RCC 7860 (cell line): Measurements from ENCODE around the gene PALM2AKAP2.

Source experiments
- DNase-seq: peaks from one replicate; pipeline ENCODE4 v3.0.0-alpha.2; 2015; ENCODE audit warnings: low spot score
- FAIRE-seq: peaks from 2 replicates; lab custom pipeline; 2012; peaks lifted over from hg19 to GRCh38; lab: Jason Lieb, UNC

Gene PALM2AKAP2

DNA sequence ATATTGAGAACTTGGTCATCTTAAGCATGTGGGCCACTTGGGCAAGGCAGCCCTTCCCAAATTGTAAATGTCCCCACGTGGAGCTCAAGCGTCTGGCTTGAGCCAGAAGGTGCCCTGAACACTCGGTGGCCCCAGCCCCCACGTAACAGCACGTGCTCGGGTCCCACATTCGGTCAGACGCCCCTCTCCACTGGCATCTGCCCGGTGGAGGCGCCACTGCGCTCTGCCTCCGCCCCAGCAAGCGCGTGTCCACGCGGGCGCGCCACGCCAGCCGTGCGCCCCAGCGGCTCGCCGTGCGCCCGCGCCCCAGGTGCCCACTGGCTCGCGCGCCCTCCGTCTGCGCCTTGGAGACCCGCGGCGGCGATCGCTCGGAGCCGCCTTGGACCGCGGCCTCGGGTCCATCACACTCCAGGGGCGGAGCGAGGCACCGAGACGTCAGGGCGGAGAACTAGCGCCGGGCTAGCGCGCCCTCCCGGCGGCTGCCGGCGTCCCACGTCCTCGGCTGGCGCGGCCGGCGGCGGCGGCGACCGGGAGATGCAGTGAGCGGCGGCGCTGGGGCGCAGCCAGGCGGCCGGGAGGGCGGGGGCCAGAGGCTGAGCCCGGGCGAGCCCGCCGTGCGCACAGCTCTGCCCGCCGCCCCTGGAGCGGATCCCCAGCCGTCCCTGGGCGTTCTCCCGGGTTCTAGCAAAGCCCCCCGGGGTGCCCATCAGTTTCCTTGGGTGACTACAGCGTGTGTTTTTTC lies at the start of gene PALM2AKAP2:
Gene PALM2AKAP2 (plus strand): TSS at position 488 of the 742 bp plus-strand sequence. CDS start 291 bp downstream, outside the sequence.
- no peak for DNase-seq
- FAIRE-seq, result no peak

DNA sequence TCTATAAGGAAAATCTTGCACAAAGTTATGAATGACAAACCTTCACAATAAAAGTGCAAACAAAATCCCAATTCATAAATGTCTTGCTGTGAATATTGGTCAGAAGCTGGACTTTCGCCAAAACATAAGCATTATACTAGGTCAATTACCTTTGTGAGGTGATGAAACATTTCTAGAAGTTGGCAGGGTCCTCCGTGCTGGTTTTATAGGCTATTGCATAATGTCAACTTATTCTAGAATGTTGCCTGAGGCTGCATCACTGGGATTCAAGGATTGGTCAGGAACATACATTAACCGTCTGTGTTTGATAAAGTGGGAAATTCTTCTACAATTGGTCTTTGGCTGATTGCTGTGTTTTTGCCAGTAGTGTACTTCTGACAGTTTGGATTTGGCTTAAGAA lies 49.8 kb upstream of the PALM2AKAP2 start:
- no peak for FAIRE-seq

DNA sequence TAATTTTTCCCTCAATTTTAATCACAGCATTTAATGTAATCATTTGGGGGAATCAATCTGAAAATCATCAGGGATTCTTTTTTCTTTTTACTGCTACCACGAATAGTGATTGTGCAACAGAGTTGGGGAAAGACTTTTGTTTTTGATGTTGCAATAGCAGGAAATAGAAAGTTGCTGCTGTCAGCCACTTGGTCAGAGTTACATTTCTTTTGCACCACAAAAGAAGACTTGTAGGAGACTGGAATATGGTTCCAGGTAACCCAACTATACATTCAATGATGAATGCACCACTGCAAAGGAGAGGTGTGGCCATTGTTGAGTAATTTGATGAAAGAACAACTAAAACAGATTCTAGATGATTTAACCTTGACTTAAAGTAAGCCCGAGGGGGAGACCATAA lies 46.3 kb upstream of the PALM2AKAP2 start:
- FAIRE-seq, result no peak
- DNase-seq, result no peak

More for the DNA sequence above, 49.8 kb upstream of the PALM2AKAP2 start:
- no peak for DNase-seq

- FAIRE-seq, result no peak
These were observed 45.2 kb upstream of the PALM2AKAP2 start for GRCh38 chr9:109734814-109735213.

GRCh38 chr9:109735801-109736200 lies 44.2 kb upstream of the PALM2AKAP2 start:
- DNase-seq (no peak), FAIRE-seq (no peak)

More at GRCh38 chr9:109734814-109735213, 45.2 kb upstream of the PALM2AKAP2 start:
- no peak for DNase-seq

- FAIRE-seq, result no peak
- no peak for DNase-seq
These were observed 42.7 kb upstream of the PALM2AKAP2 start for GRCh38 chr9:109737295-109737694.

GRCh38 chr9:109739760-109740159 lies 40.2 kb upstream of the PALM2AKAP2 start:
- FAIRE-seq (no peak), DNase-seq (no peak)

GRCh38 chr9:109742776-109743348 lies 37.1 kb upstream of the PALM2AKAP2 start:
- FAIRE-seq (no peak), DNase-seq (no peak)

GRCh38 chr9:109743696-109744095 lies 36.3 kb upstream of the PALM2AKAP2 start:
- no peak for DNase-seq
- no peak for FAIRE-seq

DNA sequence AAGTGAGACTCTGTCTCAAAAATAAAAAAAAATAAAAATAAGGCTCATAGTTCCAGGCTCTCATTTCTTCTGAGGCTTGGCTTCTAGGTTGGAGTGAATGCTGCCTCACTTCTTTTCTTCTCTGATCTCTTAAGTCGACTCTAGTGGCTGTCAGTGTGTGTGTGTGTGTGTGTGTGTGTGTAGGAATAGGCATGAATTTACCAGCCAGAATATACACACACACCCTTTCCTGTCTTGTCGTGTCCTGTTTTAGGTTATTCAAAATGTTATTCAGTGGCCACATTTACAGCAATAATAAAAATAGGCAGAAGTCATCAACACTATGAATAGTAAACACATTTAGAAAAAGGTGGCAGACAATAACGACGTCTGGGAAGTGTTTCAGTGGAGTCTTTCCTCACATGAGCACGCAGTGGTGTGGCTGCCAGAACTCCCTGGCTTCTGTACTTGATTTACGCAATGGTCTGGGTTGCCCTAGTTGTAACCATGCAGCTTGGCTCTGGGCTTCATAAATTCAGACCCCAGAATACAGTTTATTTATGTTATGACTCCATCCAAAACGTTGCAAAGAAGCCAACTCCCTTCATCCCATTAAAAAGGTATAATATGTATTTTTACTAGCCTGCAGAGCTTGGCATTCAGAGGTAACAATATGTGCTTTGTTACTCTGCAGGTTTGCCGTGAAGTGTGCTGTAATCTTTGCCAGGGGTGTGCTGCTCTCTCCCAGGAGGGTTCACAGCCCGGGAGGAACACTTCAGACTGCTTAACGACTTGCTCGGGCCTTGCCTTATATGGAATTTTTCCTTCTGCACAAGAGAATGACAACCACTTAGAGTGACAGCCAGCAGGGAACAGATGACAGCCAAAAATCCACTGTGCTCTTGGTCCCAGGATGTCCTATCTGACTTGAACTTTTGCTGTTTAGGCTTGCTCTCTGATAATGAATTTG lies 34.4 kb upstream of the PALM2AKAP2 start:
- no peak for FAIRE-seq
- DNase-seq, result no peak

GRCh38 chr9:109751253-109751652 lies 28.7 kb upstream of the PALM2AKAP2 start:
- FAIRE-seq (no peak), DNase-seq (no peak)

- DNase-seq (no peak), FAIRE-seq (no peak)
These were observed 26.7 kb upstream of the PALM2AKAP2 start for GRCh38 chr9:109753308-109753707.

GRCh38 chr9:109755040-109755439 lies 25.0 kb upstream of the PALM2AKAP2 start:
- DNase-seq, result no peak
- FAIRE-seq, result no peak

DNA sequence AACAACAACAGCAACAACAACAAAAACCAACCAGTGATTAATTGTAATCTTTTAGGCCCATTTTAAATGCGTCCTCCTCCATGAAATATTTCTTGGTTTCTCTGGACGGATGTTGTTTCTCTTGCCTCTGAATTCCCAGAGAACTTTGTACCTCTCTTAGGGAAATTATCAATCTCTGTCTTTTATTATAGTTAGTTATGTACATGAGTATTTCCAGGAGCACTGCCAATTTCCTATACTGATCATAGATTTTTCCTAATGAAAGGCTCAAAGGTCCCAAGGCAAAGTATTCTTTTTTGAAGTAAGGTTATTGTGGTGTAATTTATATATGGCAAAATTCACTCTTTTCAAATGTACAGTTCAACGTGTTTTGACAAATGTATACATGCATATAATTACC lies 20.4 kb upstream of the PALM2AKAP2 start:
- no peak for FAIRE-seq

GRCh38 chr9:109765278-109765677 lies 14.7 kb upstream of the PALM2AKAP2 start:
- DNase-seq (no peak), FAIRE-seq (no peak)

More for the DNA sequence above, 20.4 kb upstream of the PALM2AKAP2 start:
- no peak for DNase-seq

- FAIRE-seq, result no peak
- no peak for DNase-seq
These were observed 14.2 kb upstream of the PALM2AKAP2 start for GRCh38 chr9:109765830-109766229.

GRCh38 chr9:109766351-109766750 lies 13.6 kb upstream of the PALM2AKAP2 start:
- FAIRE-seq, result no peak
- no peak for DNase-seq

DNA sequence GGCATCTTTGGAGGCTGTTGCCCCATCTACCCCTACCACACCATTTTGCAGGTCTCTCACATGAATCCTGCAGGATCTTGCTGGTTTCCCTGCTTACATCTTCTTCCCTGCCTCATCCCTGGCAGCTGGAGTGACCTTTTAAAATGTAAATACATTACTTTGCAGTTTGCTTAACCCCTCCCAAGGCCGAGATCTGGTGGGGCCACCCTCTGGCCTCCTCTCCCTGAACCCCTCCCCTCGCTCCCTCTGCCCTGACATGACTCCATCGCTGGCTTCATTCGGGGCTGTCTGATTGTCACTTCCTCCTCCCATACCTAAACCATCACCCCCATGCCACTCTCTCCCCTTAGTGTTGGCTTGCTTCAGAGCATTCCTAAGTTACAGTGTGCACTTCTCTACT lies 12.6 kb upstream of the PALM2AKAP2 start:
- FAIRE-seq (no peak), DNase-seq (no peak)

GRCh38 chr9:109767814-109768213 lies 12.2 kb upstream of the PALM2AKAP2 start:
- DNase-seq (no peak), FAIRE-seq (no peak)

GRCh38 chr9:109769250-109769649 lies 10.7 kb upstream of the PALM2AKAP2 start:
- no peak for DNase-seq
- FAIRE-seq, result no peak

- FAIRE-seq, result no peak
These were observed 9.9 kb upstream of the PALM2AKAP2 start for GRCh38 chr9:109770101-109770500.

More at GRCh38 chr9:109770101-109770500, 9.9 kb upstream of the PALM2AKAP2 start:
- no peak for DNase-seq
